ENCODE results near the gene KCNA4. TPM values are rescaled to one million over a fixed set of nuclear protein-coding genes. Genes with fewer than 3 reads are reported as not detected.
A peak's percentile ranks its signal among the peaks of the same experiment; 100 is the strongest.

Gene KCNA4
- total RNA-seq, 3 donors from 2014 or later, result under 0.01 to 5.7 (median 3.2) TPM

DNA sequence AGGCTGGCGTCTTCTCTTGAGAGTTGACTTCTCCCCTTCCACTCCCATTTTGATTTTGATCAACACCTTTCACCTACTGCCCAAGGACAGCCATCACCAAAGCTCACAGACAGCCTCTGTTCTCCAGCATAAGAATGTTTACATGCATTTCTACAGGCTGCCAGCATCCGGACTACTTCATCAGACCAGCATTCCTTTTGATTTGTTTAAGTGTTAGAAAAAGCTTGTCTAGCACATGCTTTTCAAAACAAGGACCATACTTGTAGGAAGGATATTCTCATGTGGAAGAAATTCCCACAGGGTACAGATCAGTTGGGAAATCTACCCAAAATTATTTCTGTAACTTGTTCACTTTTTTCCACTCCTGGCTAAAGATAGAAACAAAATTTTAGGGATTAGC is 6.2 kb upstream of the KCNA4 start:
- H3K9me3 ChIP-seq, result no peaks in the 10 kb centered on the region
- H3K4me1 ChIP-seq, result no peaks in the 10 kb centered on the region
- no peak overlapping the region for H3K4me3 ChIP-seq
- intact Hi-C loops (cut with DNase I; ENCODE audit: low total_unique reads), result no loop called here
- no peaks in the 10 kb centered on the region for H3K27me3 ChIP-seq
- H3K36me3 ChIP-seq, result no peaks in the 10 kb centered on the region
- H3K27ac ChIP-seq, result no peak overlapping the region
- no peak for DNase-seq (ENCODE audit: low spot score in 2 of 2)
- no peak for TF ChIP-seq POLR2AphosphoS5 (IDR thresholded peaks at IDR 0.05)
- no peak for TF ChIP-seq POLR2A (IDR thresholded peaks at IDR 0.05)
- TF ChIP-seq, protein P1, sequence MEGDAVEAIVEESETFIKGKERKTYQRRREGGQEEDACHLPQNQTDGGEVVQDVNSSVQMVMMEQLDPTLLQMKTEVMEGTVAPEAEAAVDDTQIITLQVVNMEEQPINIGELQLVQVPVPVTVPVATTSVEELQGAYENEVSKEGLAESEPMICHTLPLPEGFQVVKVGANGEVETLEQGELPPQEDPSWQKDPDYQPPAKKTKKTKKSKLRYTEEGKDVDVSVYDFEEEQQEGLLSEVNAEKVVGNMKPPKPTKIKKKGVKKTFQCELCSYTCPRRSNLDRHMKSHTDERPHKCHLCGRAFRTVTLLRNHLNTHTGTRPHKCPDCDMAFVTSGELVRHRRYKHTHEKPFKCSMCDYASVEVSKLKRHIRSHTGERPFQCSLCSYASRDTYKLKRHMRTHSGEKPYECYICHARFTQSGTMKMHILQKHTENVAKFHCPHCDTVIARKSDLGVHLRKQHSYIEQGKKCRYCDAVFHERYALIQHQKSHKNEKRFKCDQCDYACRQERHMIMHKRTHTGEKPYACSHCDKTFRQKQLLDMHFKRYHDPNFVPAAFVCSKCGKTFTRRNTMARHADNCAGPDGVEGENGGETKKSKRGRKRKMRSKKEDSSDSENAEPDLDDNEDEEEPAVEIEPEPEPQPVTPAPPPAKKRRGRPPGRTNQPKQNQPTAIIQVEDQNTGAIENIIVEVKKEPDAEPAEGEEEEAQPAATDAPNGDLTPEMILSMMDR (IDR thresholded peaks at IDR 0.05), result no peak

DNA sequence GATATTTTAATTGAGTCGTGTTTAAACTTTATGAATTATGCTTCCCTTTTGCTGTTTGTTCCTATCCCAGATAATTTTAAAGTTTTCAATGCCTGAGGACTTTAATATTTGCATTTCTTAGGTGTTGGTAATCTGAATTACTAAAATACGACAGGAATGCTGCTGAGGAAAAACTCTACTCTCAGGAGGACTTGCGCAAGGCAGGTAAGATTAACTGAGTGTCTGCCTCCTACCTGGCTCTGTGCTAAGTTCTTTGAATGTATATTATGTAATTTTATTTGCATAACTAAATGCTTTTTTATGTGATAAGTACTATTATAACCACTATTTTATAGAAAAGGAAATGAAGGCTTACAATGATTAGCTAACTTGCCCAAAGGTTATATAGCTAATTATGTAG is 2.7 kb upstream of the KCNA4 start:
- Histone ChIP-seq H3K27ac (no peak overlapping the region), H3K27me3 (peaks cover 0 to 34% of the 10 kb centered on the region in 2 donors), H3K4me1 (no peaks in the 10 kb centered on the region), H3K9me3 (no peaks in the 10 kb centered on the region), H3K4me3 (no peak overlapping the region), H3K36me3 (no peaks in the 10 kb centered on the region)
- TF ChIP-seq POLR2A (IDR thresholded peaks at IDR 0.05) (no peak), POLR2AphosphoS5 (IDR thresholded peaks at IDR 0.05) (no peak)
- no peak for DNase-seq (ENCODE audit: low spot score in 2 of 2)
- intact Hi-C loops (cut with DNase I; ENCODE audit: low total_unique reads), result no loop called here

DNA sequence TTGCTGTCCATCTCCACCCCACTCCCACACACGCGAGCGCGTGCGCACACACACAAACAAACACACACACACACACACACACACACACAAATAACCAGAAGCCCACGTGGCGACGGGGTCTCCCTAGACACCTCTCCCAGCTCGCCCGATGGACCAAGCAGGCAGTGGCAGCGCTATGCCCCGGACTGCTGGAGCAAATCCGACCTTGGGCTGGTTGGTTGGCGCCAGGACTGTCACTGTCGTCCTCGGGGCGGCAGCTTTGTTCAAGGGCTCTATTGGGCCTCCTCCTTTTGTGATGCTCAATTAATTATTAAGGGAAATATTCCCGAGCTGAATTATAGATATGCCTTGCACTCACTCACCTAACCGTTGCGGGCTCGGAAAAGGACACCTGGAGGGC is 1.7 kb upstream of the KCNA4 start:
- H3K27ac ChIP-seq, result no peak overlapping the region
- intact Hi-C loops (cut with DNase I; ENCODE audit: low total_unique reads), result no loop called here
- TF ChIP-seq POLR2A (IDR thresholded peaks at IDR 0.05), result no peak
- TF ChIP-seq, protein P1 (IDR thresholded peaks at IDR 0.05), result no peak
- no peak for TF ChIP-seq POLR2AphosphoS5 (IDR thresholded peaks at IDR 0.05)
- no peak overlapping the region for H3K4me3 ChIP-seq
- no peaks in the 10 kb centered on the region for H3K9me3 ChIP-seq
- H3K27me3 ChIP-seq, result peaks cover 0 to 41% of the 10 kb centered on the region in 2 donors
- DNase-seq (ENCODE audit: low spot score in 2 of 2), result no peak
- no peaks in the 10 kb centered on the region for H3K4me1 ChIP-seq
- no peaks in the 10 kb centered on the region for H3K36me3 ChIP-seq

DNA sequence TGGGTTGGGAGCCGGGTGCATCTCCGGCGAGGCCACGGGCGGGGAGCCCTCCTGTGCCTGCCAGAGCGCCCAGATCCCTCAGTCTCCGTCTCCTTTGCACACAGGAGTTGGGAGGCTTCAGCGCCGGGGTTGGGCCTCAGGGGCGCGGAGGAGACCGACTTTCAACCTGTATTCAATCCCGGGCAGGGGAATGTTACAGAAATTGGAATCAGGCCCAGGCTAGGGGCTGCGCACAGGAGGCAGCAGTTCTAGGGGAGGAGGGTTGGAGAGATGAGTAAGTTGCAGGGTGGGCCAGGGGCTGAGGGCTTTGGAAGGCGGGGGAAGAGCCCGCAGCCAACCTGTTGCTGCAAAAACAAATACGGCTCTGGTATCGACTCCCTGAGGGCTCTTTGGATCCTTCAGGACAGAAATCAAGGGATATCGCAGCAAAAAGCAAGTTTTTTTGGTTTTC is 640 bp upstream of the KCNA4 start:
- Histone ChIP-seq H3K36me3 (no peaks in the 10 kb centered on the region), H3K27ac (no peak overlapping the region), H3K9me3 (no peaks in the 10 kb centered on the region), H3K4me3 (peak overlapping the region; percentile 4 to 60 (median 45)), H3K27me3 (peaks cover 0 to 41% of the 10 kb centered on the region in 2 donors), H3K4me1 (no peaks in the 10 kb centered on the region)
- TF ChIP-seq POLR2A (IDR thresholded peaks at IDR 0.05) (no peak), POLR2AphosphoS5 (IDR thresholded peaks at IDR 0.05) (no peak)
- TF ChIP-seq, protein P1 (IDR thresholded peaks at IDR 0.05), result no peak
- intact Hi-C loops (cut with DNase I; ENCODE audit: low total_unique reads), result no loop called here
- DNase-seq (ENCODE audit: low spot score in 2 of 2), result no peak

DNA sequence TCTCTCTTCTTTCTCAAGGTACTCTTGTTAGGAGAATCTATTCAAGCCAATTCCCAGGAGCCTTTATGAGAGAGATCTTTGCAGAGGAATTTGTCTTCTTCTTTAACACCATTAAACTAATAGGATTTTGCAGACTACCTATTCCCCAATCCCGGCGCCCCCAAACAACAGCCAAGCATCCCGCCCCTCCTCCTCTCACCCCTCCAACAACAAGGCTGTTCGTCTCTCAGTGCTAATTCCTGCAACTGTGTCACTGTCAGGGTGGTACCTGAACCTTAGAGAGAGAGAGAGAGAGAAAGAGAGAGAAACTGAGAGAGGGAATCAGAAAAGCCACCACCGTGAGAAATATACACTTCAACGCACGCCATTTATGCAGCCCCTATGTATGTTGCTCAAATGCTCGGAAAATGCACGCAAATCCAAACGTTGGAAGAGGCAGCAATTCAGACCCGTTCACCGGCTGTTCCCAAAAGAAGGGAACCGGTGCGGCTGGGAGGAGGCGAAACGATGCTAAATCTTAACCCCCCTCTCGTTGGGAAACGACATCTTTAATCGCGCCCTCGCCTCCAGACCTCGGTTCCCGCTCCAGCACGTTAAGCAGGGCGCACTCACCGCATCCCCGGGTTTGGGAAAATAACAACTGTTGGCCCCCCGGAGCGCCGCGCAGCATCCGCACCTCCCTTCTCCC is 961 bp downstream of the KCNA4 start:
- TF ChIP-seq, protein P1 (IDR thresholded peaks at IDR 0.05), result no peak
- TF ChIP-seq POLR2A (IDR thresholded peaks at IDR 0.05), result no peak
- TF ChIP-seq POLR2AphosphoS5 (IDR thresholded peaks at IDR 0.05), result no peak
- peaks cover 0 to 41% of the 10 kb centered on the region in 2 donors for H3K27me3 ChIP-seq
- peak overlapping the region in 1 of 3 donors; percentile 45 for H3K4me3 ChIP-seq
- H3K9me3 ChIP-seq, result no peaks in the 10 kb centered on the region
- H3K36me3 ChIP-seq, result no peaks in the 10 kb centered on the region
- intact Hi-C loops (cut with DNase I; ENCODE audit: low total_unique reads), result no loop called here
- H3K27ac ChIP-seq, result no peak overlapping the region
- H3K4me1 ChIP-seq, result no peaks in the 10 kb centered on the region
- DNase-seq (ENCODE audit: low spot score in 2 of 2), result no peak
